Trophoblast cell (in vitro differentiated cells and primary cell): ENCODE results near the gene MAP1B.

Experiments
- DNase-seq, 2 donors: peaks; one replicate each; pipeline ENCODE4 v3.0.0-alpha.2; 2016
- H2AFZ ChIP-seq: 2 replicates; pipeline ENCODE4 v1.6.1; 2013; ENCODE audit warnings: low read length, moderate library complexity, mild to moderate bottlenecking; ENCODE audit not compliant: insufficient read depth, poor library complexity
- H2AK5ac ChIP-seq: 2 replicates; pipeline ENCODE4 v1.6.1; 2013; ENCODE audit warnings: mild to moderate bottlenecking, low read length
- H2BK120ac ChIP-seq: 2 replicates; pipeline ENCODE4 v1.6.1; 2013; ENCODE audit warnings: low read length, mild to moderate bottlenecking, moderate library complexity; ENCODE audit not compliant: insufficient read depth, poor library complexity
- H2BK12ac ChIP-seq: 2 replicates; pipeline ENCODE4 v1.6.1; 2013; ENCODE audit warnings: mild to moderate bottlenecking, low read length, moderate library complexity
- H2BK5ac ChIP-seq: 2 replicates; pipeline ENCODE4 v1.6.1; 2013; ENCODE audit warnings: low read length, low read depth, moderate library complexity, mild to moderate bottlenecking; ENCODE audit not compliant: poor library complexity
- H3K14ac ChIP-seq: 2 replicates; pipeline ENCODE4 v1.6.1; 2013; ENCODE audit warnings: mild to moderate bottlenecking, low read length
- H3K18ac ChIP-seq: 2 replicates; pipeline ENCODE4 v1.6.1; 2013; ENCODE audit warnings: mild to moderate bottlenecking, low read length
- H3K23ac ChIP-seq: 2 replicates; pipeline ENCODE4 v1.6.1; 2013; ENCODE audit warnings: low read length
- H3K27ac ChIP-seq: 2 replicates; pipeline ENCODE4 v1.5.1; 2013; ENCODE audit warnings: low read depth, mild to moderate bottlenecking, inconsistent platforms, low read length, moderate library complexity
- H3K27me3 ChIP-seq: 2 replicates; pipeline ENCODE4 v1.6.1; 2013; ENCODE audit warnings: inconsistent platforms, mild to moderate bottlenecking, low read length, moderate library complexity; ENCODE audit not compliant: insufficient read depth
- H3K36me3 ChIP-seq, 2 experiments: 1 replicate in 1 of 2; 2 replicates in 1 of 2; pipeline ENCODE4 v1.6.1; 2013; ENCODE audit warnings: low read length in 2 of 2, mild to moderate bottlenecking in 2 of 2, moderate library complexity in 1 of 2; ENCODE audit not compliant: insufficient read depth in 2 of 2, control insufficient read depth in 1 of 2
- H3K4ac ChIP-seq: 2 replicates; pipeline ENCODE4 v1.6.1; 2013; ENCODE audit warnings: low read depth, mild to moderate bottlenecking, low read length, moderate library complexity
- H3K4me1 ChIP-seq, 2 experiments: 1 replicate in 1 of 2; 2 replicates in 1 of 2; pipeline ENCODE4 v1.6.1; 2013; ENCODE audit warnings: low read length in 2 of 2, mild to moderate bottlenecking in 2 of 2, moderate library complexity in 1 of 2; ENCODE audit not compliant: insufficient read depth in 2 of 2, control insufficient read depth in 1 of 2
- H3K4me2 ChIP-seq: 2 replicates; pipeline ENCODE4 v1.6.1; 2013; ENCODE audit warnings: inconsistent platforms, mild to moderate bottlenecking, low read length, moderate library complexity
- H3K4me3 ChIP-seq: 2 replicates; pipeline ENCODE4 v1.5.1; 2013; ENCODE audit warnings: mild to moderate bottlenecking, low read depth, low read length, inconsistent platforms
- H3K79me1 ChIP-seq: one replicate; pipeline ENCODE4 v1.6.1; 2013; ENCODE audit warnings: low read length
- H3K79me2 ChIP-seq: 2 replicates; pipeline ENCODE4 v1.6.1; 2013; ENCODE audit warnings: low read length, mild to moderate bottlenecking; ENCODE audit not compliant: control insufficient read depth, insufficient read depth, poor library complexity
- H3K9ac ChIP-seq: 2 replicates; pipeline ENCODE4 v1.6.1; 2013; ENCODE audit warnings: mild to moderate bottlenecking, low read length
- H3K9me3 ChIP-seq: 2 replicates; pipeline ENCODE4 v1.6.1; 2013; ENCODE audit warnings: low read depth, mild to moderate bottlenecking, control low read depth, inconsistent platforms, low read length; ENCODE audit not compliant: insufficient read depth
- H4K12ac ChIP-seq: 2 replicates; pipeline ENCODE4 v1.6.1; 2013; ENCODE audit warnings: low read depth, mild to moderate bottlenecking, low read length, moderate library complexity
- H4K8ac ChIP-seq: 2 replicates; pipeline ENCODE4 v1.6.1; 2013; ENCODE audit warnings: low read depth, mild to moderate bottlenecking, low read length, moderate library complexity
- H4K91ac ChIP-seq: one replicate; pipeline ENCODE4 v1.6.1; 2013; ENCODE audit warnings: low read depth, mild to moderate bottlenecking, low read length, moderate library complexity
- WGBS: extraction: QIAGEN DNeasy Blood & Tissue Kit; methylation state at CpG from one replicate; pipeline ENCODE4 v1.1.7; 2013; ENCODE audit warnings: missing lambda C conversion rate; ENCODE audit not compliant: insufficient read length, insufficient coverage; ENCODE audit errors: extremely low coverage; 5-methylcytosine and 5-hydroxymethylcytosine counted together

The MAP1B gene

DNA sequence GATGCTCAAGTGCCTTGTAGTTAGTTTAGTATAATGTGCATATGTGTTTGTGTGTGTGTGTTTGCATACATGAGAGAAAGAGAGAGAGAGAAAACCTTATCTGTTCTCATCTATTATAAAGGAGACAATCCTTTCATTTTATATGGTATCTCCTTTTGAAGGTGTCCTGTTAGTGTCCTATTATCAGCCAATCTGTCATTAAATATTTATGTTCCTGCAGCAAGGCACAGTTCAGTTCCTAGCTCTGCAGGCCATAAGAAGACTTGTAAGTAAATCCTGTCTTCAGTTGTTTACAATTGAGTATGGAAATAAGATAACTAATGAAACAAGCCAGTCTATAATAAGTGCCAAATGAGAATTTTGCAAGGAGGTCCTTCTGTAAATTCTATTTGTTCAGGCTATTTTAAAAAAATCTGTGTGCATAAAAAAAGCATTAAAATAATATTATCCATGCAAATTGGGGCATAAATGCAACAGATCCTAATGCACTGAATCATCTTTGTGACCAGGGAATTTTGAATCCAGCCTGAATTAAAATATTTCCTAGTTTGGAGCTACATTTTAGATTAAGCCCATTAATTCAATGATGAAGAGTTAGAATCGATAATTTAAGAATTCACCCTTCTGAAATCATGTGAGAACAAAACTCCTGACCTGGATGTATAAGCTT, 18.1 kb downstream of the MAP1B start:
- Histone ChIP-seq H3K4ac (no peak overlapping the region), H2AFZ (no peak overlapping the region), H2BK12ac (no peak overlapping the region), H2BK5ac (no peak overlapping the region), H3K9me3 (no peaks in the 10 kb centered on the region), H4K91ac (no peak overlapping the region), H3K14ac (no peak overlapping the region), H3K79me1 (no peaks in the 10 kb centered on the region), H3K79me2 (no peaks in the 10 kb centered on the region), H3K27ac (no peak overlapping the region), H3K4me3 (no peak overlapping the region), H2BK120ac (no peak overlapping the region), H4K8ac (no peak overlapping the region), H3K36me3 (no peaks in the 10 kb centered on the region), H4K12ac (no peak overlapping the region), H3K23ac (no peak overlapping the region), H2AK5ac (no peak overlapping the region), H3K18ac (no peak overlapping the region), H3K4me2 (no peak overlapping the region), H3K27me3 (no peaks in the 10 kb centered on the region), H3K9ac (no peak overlapping the region), H3K4me1 (no peaks in the 10 kb centered on the region)
- no peak for DNase-seq
- no CpG with 5 or more reads among the region's 1 CpG for WGBS

DNA sequence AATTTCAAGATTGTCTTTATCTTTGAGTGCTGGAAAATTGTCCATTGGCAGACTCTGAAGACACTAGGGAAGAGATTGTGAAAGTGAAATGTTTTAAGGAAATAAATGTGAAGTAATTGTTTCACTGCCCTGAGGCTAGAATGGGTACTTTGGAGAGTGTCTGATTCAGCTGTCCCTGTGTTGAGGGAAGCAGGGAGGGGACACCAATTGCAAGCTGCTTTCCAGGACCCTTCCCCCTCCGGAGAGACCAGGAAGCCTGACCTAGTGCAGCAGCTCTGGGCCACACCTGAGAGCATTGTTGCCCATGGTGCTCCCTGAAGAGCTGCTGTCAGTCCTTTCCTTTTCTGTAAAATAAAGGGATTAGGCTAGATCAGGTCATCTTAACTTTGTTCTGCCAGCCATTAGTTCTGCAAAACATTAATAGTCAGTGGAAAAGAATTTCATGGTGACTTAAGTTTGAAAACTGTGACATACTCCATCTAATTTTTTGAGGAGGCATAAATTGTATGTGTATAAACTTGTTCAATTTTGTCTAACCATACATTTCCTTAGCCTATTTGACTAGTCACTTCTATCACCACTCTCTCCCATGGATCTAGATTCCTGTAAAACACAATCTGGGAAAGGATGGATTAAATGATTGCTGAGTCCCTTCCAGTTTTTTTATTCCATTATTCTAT, 18.8 kb downstream of the MAP1B start:
- Histone ChIP-seq H3K4ac (no peak overlapping the region), H3K79me2 (no peaks in the 10 kb centered on the region), H3K18ac (no peak overlapping the region), H4K91ac (no peak overlapping the region), H3K14ac (no peak overlapping the region), H3K23ac (no peak overlapping the region), H2BK5ac (no peak overlapping the region), H3K4me3 (no peak overlapping the region), H2BK120ac (no peak overlapping the region), H3K4me2 (no peak overlapping the region), H3K36me3 (no peaks in the 10 kb centered on the region), H3K27ac (no peak overlapping the region), H3K27me3 (no peaks in the 10 kb centered on the region), H4K8ac (no peak overlapping the region), H3K79me1 (no peaks in the 10 kb centered on the region), H2AK5ac (no peak overlapping the region), H2BK12ac (no peak overlapping the region), H3K9me3 (no peaks in the 10 kb centered on the region), H3K9ac (no peak overlapping the region), H3K4me1 (no peaks in the 10 kb centered on the region), H4K12ac (no peak overlapping the region), H2AFZ (no peak overlapping the region)
- peak in 1 of 2 donors; percentile 41 for DNase-seq
- no CpG with 5 or more reads among the region's 1 CpG for WGBS

DNA sequence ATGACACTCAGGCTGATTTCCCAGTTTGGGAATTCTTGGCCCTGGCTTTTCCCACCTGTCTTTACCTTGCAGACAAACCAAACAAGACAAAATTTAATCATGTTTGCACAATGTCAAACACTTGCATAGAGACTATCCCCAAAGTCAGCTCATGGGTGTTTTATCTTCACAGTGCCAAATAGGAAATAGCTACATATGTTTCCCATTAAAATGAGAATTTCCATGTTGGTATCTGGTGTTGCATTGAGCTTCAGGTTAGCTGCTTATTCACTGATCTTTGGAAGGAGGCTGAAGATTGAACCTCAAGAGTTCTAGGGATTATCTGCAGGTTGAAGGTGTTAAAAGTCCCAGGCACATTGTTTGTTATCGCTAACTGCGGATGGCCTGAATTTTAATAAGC, 19.5 kb downstream of the MAP1B start:
- Histone ChIP-seq H3K4me2 (no peak overlapping the region), H3K9me3 (no peaks in the 10 kb centered on the region), H4K91ac (no peak overlapping the region), H2BK120ac (no peak overlapping the region), H3K27me3 (no peaks in the 10 kb centered on the region), H2AFZ (no peak overlapping the region), H2AK5ac (no peak overlapping the region), H2BK12ac (no peak overlapping the region), H3K4me1 (no peaks in the 10 kb centered on the region), H3K79me1 (no peaks in the 10 kb centered on the region), H3K4ac (no peak overlapping the region), H3K27ac (no peak overlapping the region), H3K36me3 (no peaks in the 10 kb centered on the region), H3K4me3 (no peak overlapping the region), H3K14ac (no peak overlapping the region), H3K18ac (no peak overlapping the region), H3K79me2 (no peaks in the 10 kb centered on the region), H3K9ac (no peak overlapping the region), H3K23ac (no peak overlapping the region), H2BK5ac (no peak overlapping the region), H4K8ac (no peak overlapping the region), H4K12ac (no peak overlapping the region)
- DNase-seq: no peak
- WGBS: no CpG with 5 or more reads among the region's 2 CpGs

DNA sequence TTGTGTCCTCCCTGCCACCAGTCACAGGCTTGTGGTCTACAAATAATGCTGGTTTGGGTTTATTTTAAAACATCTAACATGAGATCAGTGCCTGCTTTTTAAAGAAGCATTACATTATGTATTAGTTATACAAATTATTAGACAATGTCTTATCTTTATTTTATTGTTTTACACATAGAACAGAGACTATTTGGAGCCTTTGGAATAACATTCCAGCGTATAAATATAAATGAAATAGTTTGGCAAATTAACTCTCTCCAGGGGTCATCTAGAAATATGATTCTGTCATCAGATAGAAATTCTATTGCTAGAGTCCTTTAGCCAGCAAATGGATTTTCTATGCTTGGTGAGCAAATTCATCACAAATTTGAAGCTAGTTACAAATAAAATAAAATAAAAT, 22.4 kb downstream of the MAP1B start:
- no peaks in the 10 kb centered on the region for H3K79me2 ChIP-seq
- no peaks in the 10 kb centered on the region for H3K27me3 ChIP-seq
- no peak overlapping the region for H3K14ac ChIP-seq
- no peak overlapping the region for H2BK5ac ChIP-seq
- H2BK120ac ChIP-seq: no peak overlapping the region
- DNase-seq: no peak
- no peak overlapping the region for H3K4ac ChIP-seq
- H4K91ac ChIP-seq: no peak overlapping the region
- no peaks in the 10 kb centered on the region for H3K79me1 ChIP-seq
- no peak overlapping the region for H2AK5ac ChIP-seq
- H3K27ac ChIP-seq: no peak overlapping the region
- H3K4me2 ChIP-seq: no peak overlapping the region
- no peak overlapping the region for H3K4me3 ChIP-seq
- H3K18ac ChIP-seq: no peak overlapping the region
- WGBS: no CpG with 5 or more reads among the region's 1 CpG
- no peak overlapping the region for H2BK12ac ChIP-seq
- no peak overlapping the region for H3K9ac ChIP-seq
- no peaks in the 10 kb centered on the region for H3K9me3 ChIP-seq
- no peak overlapping the region for H2AFZ ChIP-seq
- H4K12ac ChIP-seq: no peak overlapping the region
- no peak overlapping the region for H3K23ac ChIP-seq
- H3K36me3 ChIP-seq: peaks cover 0 to 3% of the 10 kb centered on the region in 2 experiments
- H4K8ac ChIP-seq: no peak overlapping the region
- H3K4me1 ChIP-seq: no peaks in the 10 kb centered on the region
